HepG2 (cell line): Measurements from ENCODE around the gene PPM1M. TPM values are rescaled to one million over a fixed set of nuclear protein-coding genes. Genes with fewer than 3 reads are reported as not detected.

Source experiments
- ARID4A ChIP-seq: sonication (generic); formaldehyde crosslinking; IDR thresholded peaks from 2 replicates; pipeline ENCODE4 v1.5.0; 2020; ENCODE audit warnings: mild to moderate bottlenecking, missing genetic modification reagents, borderline replicate concordance
- CCDC6 ChIP-seq: sonication (generic); formaldehyde crosslinking; IDR thresholded peaks from 2 replicates; pipeline ENCODE4 v1.8.1; 2022; ENCODE audit warnings: mild to moderate bottlenecking, missing genetic modification reagents, moderate library complexity
- CHCHD3 ChIP-seq: sonication (generic); formaldehyde crosslinking; IDR thresholded peaks from 2 replicates; pipeline ENCODE4 v1.8.0; 2022; ENCODE audit warnings: mild to moderate bottlenecking, missing genetic modification reagents, moderate library complexity
- MXI1 ChIP-seq: IDR thresholded peaks from 3 replicates; pipeline ENCODE4 v1.6.1; 2012; ENCODE audit warnings: low read depth, low read length, inconsistent platforms, borderline replicate concordance
- NKX3-1 ChIP-seq: sonication (generic); formaldehyde crosslinking; IDR thresholded peaks from 2 replicates; pipeline ENCODE4 v1.5.0; 2020; ENCODE audit warnings: missing genetic modification reagents
- NR2F2 ChIP-seq: IDR thresholded peaks from 2 replicates; pipeline ENCODE4 v1.6.1; 2012; ENCODE audit warnings: low read depth, inconsistent platforms, borderline replicate concordance
- RFXAP ChIP-seq: sonication (generic); formaldehyde crosslinking; IDR thresholded peaks from 2 replicates; pipeline ENCODE4 v1.4.0; 2020; ENCODE audit warnings: missing genetic modification reagents, borderline replicate concordance
- SMC3 ChIP-seq: IDR thresholded peaks from 2 replicates; pipeline ENCODE4 v1.6.1; 2011; ENCODE audit warnings: low read length, improper control_type of control experiment
- UBTF ChIP-seq: sonication (generic); formaldehyde crosslinking; IDR thresholded peaks from 2 replicates; pipeline ENCODE4 v1.4.0; 2020; ENCODE audit warnings: mild to moderate bottlenecking, missing genetic modification reagents
- USF2 ChIP-seq, 2 experiments: sonication (generic) in 1 of 2; formaldehyde crosslinking in 1 of 2; IDR thresholded peaks; 2 replicates each; pipeline versions ENCODE4 v1.5.1 to v1.6.1; 2011 to 2020; ENCODE audit warnings: borderline replicate concordance in 1 of 2, low read depth in 1 of 2, low read length in 1 of 2, mild to moderate bottlenecking in 1 of 2, missing genetic modification reagents in 1 of 2, moderate library complexity in 1 of 2
- YY1 ChIP-seq: IDR thresholded peaks from 2 replicates; pipeline ENCODE4 v1.6.1; 2011; ENCODE audit warnings: low read length, low read depth, moderate library complexity, mild to moderate bottlenecking; ENCODE audit not compliant: insufficient read depth, insufficient replicate concordance
- ZBTB14 ChIP-seq: sonication (generic); formaldehyde crosslinking; IDR thresholded peaks from 2 replicates; pipeline ENCODE4 v1.4.0; 2020; ENCODE audit warnings: missing genetic modification reagents
- ZNF274 ChIP-seq: sonication (generic); formaldehyde crosslinking; IDR thresholded peaks from 2 replicates; pipeline ENCODE4 v1.5.1; 2020; ENCODE audit warnings: mild to moderate bottlenecking, missing genetic modification reagents
- ZNF354B ChIP-seq: sonication (generic); formaldehyde crosslinking; IDR thresholded peaks from 2 replicates; pipeline ENCODE4 v1.8.0; 2022; ENCODE audit warnings: mild to moderate bottlenecking, missing genetic modification reagents
- ZNF552 ChIP-seq: sonication (generic); formaldehyde crosslinking; IDR thresholded peaks from 2 replicates; pipeline ENCODE4 v1.9.0; 2022; ENCODE audit warnings: missing genetic modification reagents, mild to moderate bottlenecking, borderline replicate concordance
- ZNF556 ChIP-seq: sonication (generic); formaldehyde crosslinking; IDR thresholded peaks from 2 replicates; pipeline ENCODE4 v1.4.0; 2020; ENCODE audit warnings: mild to moderate bottlenecking, missing genetic modification reagents, borderline replicate concordance
- ZNF607 ChIP-seq: sonication (generic); formaldehyde crosslinking; IDR thresholded peaks from 2 replicates; pipeline ENCODE4 v1.5.1; 2020; ENCODE audit warnings: missing genetic modification reagents, mild to moderate bottlenecking, borderline replicate concordance
- ZNF792 ChIP-seq: IDR thresholded peaks from 2 replicates; pipeline ENCODE4 v1.6.1; 2016
- polyA plus RNA-seq, 8 experiments: library from polyadenylated mRNA; depleted of rRNA in 3 of 8; stranded (reverse) in 7 of 8; unstranded in 1 of 8; fragments of >200 nt; fragmentation: Illumina TruSeq in 4 of 8; extraction: Trizol in 4 of 8; gene quantifications; 2 replicates each; pipeline versions ENCODE4 v1.2.1 to v1.2.3, GENCODE V29; 2011 to 2016; ENCODE audit warnings: low read depth in 4 of 8, missing spikeins in 1 of 8, mixed read lengths in 1 of 8; ENCODE audit not compliant: insufficient read depth in 1 of 8
- total RNA-seq, 5 experiments: library from RNA; depleted of rRNA; stranded (reverse); fragments of >200 nt; fragmentation: Illumina TruSeq; extraction: Trizol; gene quantifications; 2 replicates each; pipeline ENCODE4 v1.2.3, GENCODE V29; 2016; ENCODE audit warnings: low read depth in 1 of 5

Gene PPM1M
- total and polyA plus RNA-seq, 2 of the 13 experiments (the other 11 are each of a cell fraction or from before 2014, with no cell fraction given) = 2.5 to 5.9 TPM

GRCh38 chr3:52231502-52232278 is 13.9 kb upstream of the PPM1M start (continued):
- TF ChIP-seq YY1 = peak; percentile 22
- 0 out of 2 replicates have a peak, but pooled peaks have one; percentile 57 for TF ChIP-seq CCDC6 (CRISPR knock-in tag)
- TF ChIP-seq SMC3 = peak; percentile 19; the same call in 1 of the 2 replicates
- no peak for TF ChIP-seq RFXAP (CRISPR knock-in tag)
- TF ChIP-seq UBTF (CRISPR knock-in tag) = peak; percentile 46
- TF ChIP-seq USF2 (IDR thresholded peaks at IDR 0.05; ENCODE audit: low read depth, low read length) = no peak
- TF ChIP-seq USF2 (CRISPR knock-in tag; IDR thresholded peaks at IDR 0.05; ENCODE audit: borderline replicate concordance) = no peak
- no peak for TF ChIP-seq ZNF274 (CRISPR knock-in tag)
- no peak for TF ChIP-seq ZNF607 (CRISPR knock-in tag)
- peak; percentile 21; the same call in 1 of the 2 replicates for TF ChIP-seq ARID4A (CRISPR knock-in tag)
- TF ChIP-seq NKX3-1 (CRISPR knock-in tag) = no peak
- no peak for TF ChIP-seq CHCHD3 (CRISPR knock-in tag)
- no peak for TF ChIP-seq NR2F2
- TF ChIP-seq ZNF556 = peak; percentile 46; the same call in 1 of the 2 replicates
- no peak for TF ChIP-seq ZNF792 (CRISPR knock-in tag)
- no peak for TF ChIP-seq ZBTB14
- TF ChIP-seq ZNF552 (CRISPR knock-in tag) = no peak
- TF ChIP-seq ZNF354B = no peak
- 0 out of 3 replicates have a peak, but pooled peaks have one; percentile 24 for TF ChIP-seq MXI1
